ENCODE measurements around the gene MEIKIN.

- TF ChIP-seq CTCF (optimal IDR thresholded peaks at IDR 0.05 in 1 of 3, IDR thresholded peaks at IDR 0.05 in 1 of 3, conservative IDR thresholded peaks at IDR 0.05 in 1 of 3; ENCODE audit: extremely low read depth in 1 of 3, insufficient read depth in 2 of 3, low read length in 3 of 3) (no peak), EZH2 (IDR thresholded peaks at IDR 0.05; ENCODE audit: low read length) (no peak)
These were observed 155.7 kb downstream of the MEIKIN start for GRCh38 chr5:131789765-131790164.

Data from keratinocyte (primary cell).